CD4-positive, alpha-beta T cell treated with Interleukin-10 for 1 hour (primary cell): ENCODE results near the gene SPATA31D1.

ENCODE experiments used
- DNase-seq: peaks from one replicate; pipeline ENCODE4 v3.0.0-alpha.2; 2020

The SPATA31D1 gene

DNA sequence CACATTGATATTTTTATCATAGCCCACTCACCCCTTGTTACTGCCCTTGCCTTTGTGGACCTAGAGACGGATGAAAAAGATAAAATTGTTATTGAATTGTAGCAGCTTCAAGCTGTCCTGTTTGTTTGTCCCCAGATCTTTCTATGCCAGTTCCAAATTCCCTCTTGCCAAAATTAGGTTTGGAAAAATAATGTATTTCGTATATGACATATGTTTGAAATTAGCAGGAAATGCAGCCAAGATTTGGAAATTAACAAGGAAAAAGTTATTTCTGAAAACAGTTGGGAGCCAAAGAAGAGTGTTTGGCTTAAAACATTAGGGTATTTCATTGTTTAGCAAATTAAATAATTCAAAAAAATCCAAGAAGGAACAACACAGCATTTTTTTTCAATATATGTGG is 33.5 kb downstream of the SPATA31D1 start:
- no peak for DNase-seq

DNA sequence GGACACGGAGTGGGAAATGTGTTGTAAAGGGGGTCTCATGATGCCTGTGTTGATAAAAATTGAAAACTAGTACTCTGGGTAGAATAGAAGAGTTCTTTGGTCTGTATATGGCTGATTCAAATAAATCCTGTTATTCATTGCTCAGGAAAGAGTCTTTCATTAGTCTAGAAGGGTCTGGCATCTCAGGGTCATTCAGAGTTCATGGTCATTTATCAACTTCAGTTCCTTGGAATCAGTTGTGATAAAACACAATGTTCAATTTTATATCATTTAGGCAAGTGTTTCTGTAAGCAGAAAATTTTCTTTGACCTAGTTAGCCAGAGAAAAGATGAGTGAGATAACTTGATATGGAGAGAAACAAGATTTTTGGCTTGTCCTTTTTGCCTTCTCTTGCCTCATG is 36.3 kb downstream of the SPATA31D1 start:
- DNase-seq = no peak

DNA sequence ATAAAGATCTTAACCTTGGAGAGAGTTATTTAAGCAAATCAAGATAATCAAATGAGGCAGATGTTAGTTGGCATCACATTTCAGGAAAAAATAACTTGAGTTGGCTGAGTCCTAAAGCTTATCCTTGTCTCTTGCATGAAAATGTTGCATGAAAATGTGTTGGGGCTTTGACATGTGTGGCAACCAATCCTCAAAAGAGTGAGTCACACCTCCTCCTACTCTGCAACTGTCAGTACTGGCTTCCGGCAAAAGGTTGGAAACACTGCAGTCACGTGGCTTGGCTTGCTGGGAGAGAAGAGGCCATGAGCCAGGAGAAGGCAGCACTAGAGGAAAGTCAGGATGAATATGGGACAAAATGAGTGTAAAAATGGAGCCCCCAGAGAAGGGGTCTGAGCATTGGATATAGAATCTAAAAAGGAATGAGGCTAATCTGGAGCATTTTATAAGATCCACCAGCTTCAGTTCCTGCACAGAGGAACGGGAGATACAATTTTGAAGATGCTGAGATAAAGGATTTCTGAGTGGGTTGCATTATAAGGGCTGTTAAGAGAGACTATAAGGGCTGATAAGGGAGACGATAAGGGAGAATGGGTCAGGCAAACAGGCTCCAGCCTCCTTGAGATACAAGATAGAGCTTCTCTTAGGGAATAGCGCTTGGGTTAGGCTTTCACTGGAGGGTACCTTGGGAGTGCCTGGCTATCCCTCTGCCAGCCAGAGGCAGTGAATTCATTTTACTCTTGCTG is 43.1 kb downstream of the SPATA31D1 start:
- DNase-seq = no peak

DNA sequence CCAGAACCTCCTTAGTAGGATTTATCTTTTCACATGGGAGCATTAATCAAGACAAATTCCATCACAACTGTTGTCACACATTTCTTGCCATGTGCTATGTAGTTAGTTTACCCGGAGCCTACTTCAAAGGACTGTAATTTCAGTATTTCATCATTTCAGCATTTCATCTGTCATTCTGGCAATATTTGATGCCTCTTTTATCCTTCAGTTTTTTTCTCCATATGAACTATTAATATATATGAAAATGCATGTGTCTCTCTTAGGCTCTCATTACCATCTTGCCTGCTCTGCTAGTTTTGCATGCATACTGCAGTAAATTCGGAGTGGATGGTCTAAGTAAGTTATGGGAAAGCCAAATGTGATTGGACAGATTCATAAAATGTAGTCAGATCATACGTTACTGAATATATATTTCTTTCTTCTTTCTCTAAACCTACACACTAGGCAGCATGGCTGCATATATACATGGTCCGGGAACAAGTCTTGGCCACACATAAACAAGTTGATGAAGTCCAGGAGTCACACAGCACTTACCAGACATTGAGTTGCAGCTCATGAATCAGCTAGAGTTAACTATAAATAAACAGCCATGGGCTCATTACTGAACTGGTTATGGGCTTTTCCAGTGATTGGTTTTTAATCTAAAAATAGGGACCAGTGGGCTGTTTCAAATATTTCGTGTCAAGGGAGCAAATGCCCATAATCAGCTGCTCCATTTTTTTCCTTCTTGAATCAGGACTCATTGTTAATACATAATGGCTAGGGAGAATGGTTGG is 46.6 kb downstream of the SPATA31D1 start:
- DNase-seq = no peak

DNA sequence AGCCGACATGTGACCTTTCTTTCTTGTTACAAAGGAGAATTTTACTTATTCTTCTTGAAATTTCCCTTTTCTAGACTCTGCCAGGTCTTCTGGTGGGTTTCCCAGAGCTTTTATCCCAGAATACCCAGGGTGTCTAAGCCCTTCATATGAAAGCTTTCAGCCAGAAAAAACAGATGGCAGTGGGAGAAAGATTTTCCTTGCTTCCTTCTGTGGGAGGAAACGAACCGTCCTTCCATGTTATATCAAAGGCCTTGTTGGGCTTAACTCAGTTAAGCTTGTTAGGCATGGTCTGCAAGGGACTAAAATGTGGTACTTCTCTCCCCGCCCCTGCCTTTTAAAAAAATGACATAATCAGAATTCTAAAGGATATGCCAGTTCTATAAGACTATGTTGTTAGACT is 47.5 kb downstream of the SPATA31D1 start:
- no peak for DNase-seq

DNA sequence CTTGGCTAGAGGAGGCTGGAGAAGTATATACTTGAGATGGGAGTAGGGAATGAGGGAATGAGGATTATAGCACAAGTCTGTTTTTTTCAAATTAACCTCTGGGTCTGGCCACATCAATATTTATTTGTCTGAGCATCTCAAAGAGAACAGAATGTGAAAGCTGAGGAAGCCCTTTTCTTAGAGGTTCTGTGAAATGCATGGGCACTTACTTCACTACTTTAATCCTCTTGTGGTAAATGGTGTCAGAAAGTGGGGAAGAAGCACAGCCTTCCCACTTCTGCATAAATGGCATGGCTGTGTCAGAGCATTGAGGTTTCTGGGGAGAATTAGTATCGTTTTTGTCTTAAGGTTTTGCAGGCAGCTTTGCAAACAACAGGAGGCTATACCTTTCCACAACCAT is 48.6 kb downstream of the SPATA31D1 start:
- no peak for DNase-seq

DNA sequence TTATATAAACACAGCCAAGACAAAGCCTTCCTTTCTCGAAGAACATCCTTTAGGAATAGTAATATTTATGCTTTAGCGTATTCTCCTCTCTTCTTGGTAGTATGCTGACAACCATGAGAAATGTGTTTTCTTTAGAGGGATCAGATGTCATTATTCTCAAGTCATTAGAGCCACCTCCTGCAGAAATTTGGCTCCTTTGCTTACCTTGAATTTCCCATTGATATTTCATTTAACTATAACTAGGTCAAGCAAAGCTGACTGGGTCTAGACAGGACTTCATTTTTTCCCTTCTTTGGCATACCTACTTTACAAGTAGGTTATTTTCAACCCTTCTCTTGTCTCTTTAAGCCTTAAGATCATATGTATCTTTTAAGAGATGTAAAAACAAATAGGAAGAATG is 50.3 kb downstream of the SPATA31D1 start:
- no peak for DNase-seq
